Hepatocyte (in vitro differentiated cells): ENCODE measurements around the gene DHDH. TPM values are rescaled to one million over a fixed set of nuclear protein-coding genes. Genes with fewer than 3 reads are reported as not detected.

ENCODE experiments used
- DNase-seq: peaks from one replicate; pipeline ENCODE4 v3.0.0-alpha.2; 2016; ENCODE audit warnings: low spot score
- H2AFZ ChIP-seq: fragments of 200-600 bp; sonication (generic); 2 replicates; pipeline ENCODE4 v1.6.0; 2016; ENCODE audit warnings: antibody characterized with exemption, mild to moderate bottlenecking
- H3K27ac ChIP-seq: fragments of 200-600 bp; sonication (generic); 2 replicates; pipeline ENCODE4 v1.5.1; 2016; ENCODE audit warnings: mild to moderate bottlenecking
- H3K27me3 ChIP-seq: fragments of 200-600 bp; sonication (generic); 2 replicates; pipeline ENCODE4 v1.6.1; 2016
- H3K36me3 ChIP-seq: fragments of 200-600 bp; sonication (generic); replicated peaks from 2 replicates; pipeline ENCODE4 v1.5.1; 2016; ENCODE audit warnings: low read depth; ENCODE audit not compliant: insufficient read depth
- H3K4me1 ChIP-seq: fragments of 200-600 bp; sonication (generic); 2 replicates; pipeline ENCODE4 v1.5.1; 2016; ENCODE audit warnings: mild to moderate bottlenecking, moderate library complexity; ENCODE audit not compliant: insufficient read depth
- H3K4me2 ChIP-seq: fragments of 200-600 bp; sonication (generic); 2 replicates; pipeline ENCODE4 v1.6.0; 2016
- H3K4me3 ChIP-seq: fragments of 200-600 bp; sonication (generic); 2 replicates; pipeline ENCODE4 v1.5.1; 2016; ENCODE audit warnings: mild to moderate bottlenecking
- H3K79me2 ChIP-seq: fragments of 200-600 bp; sonication (generic); 2 replicates; pipeline ENCODE4 v1.6.0; 2017; ENCODE audit warnings: mild to moderate bottlenecking
- H3K9me2 ChIP-seq: fragments of 200-600 bp; sonication (generic); replicated peaks from 2 replicates; pipeline ENCODE4 v1.6.0; 2017; ENCODE audit warnings: mild to moderate bottlenecking; ENCODE audit not compliant: insufficient read depth
- H3K9me3 ChIP-seq: fragments of 200-600 bp; sonication (generic); 2 replicates; pipeline ENCODE4 v1.5.1; 2016; ENCODE audit warnings: low read depth, mild to moderate bottlenecking
- H4K20me1 ChIP-seq: fragments of 200-600 bp; sonication (generic); 2 replicates; pipeline ENCODE4 v1.6.0; 2016; ENCODE audit warnings: mild to moderate bottlenecking; ENCODE audit not compliant: insufficient read depth, poor library complexity, severe bottlenecking
- EZH2 ChIP-seq: fragments of 200-600 bp; sonication (generic); IDR thresholded peaks from 2 replicates; pipeline ENCODE4 v1.6.1; 2016; ENCODE audit warnings: antibody characterized with exemption, mild to moderate bottlenecking, borderline replicate concordance
- EZH2phosphoT487 ChIP-seq: fragments of 200-600 bp; sonication (generic); IDR thresholded peaks from one replicate; pipeline ENCODE4 v1.6.1; 2018; ENCODE audit warnings: antibody characterized with exemption, mild to moderate bottlenecking, low read depth, moderate library complexity; ENCODE audit not compliant: unreplicated experiment, severe bottlenecking
- WGBS: methylation state at CpG from one replicate; pipeline ENCODE4 v1.1.6; 2016; ENCODE audit warnings: low lambda C conversion rate; ENCODE audit errors: missing lambda C conversion rate; 5-methylcytosine and 5-hydroxymethylcytosine counted together
- polyA plus RNA-seq: library from polyadenylated mRNA; unstranded; fragments of >200 nt; fragmentation: Nextera tagmentation; extraction: Ambion mirVana; gene quantifications from 2 replicates; pipeline ENCODE4 v1.2.1, GENCODE V29; 2016
- total RNA-seq: library from RNA; depleted of rRNA; stranded (reverse); fragments of >200 nt; gene quantifications from 2 replicates; pipeline ENCODE4 v1.2.3, GENCODE V29; 2014
- TF ChIP-seq, protein P1 (sequence below): fragments of 200-600 bp; sonication (generic); IDR thresholded peaks from 2 replicates; pipeline ENCODE4 v1.5.1; 2016; ENCODE audit warnings: antibody characterized with exemption, mild to moderate bottlenecking; ENCODE audit not compliant: poor library complexity

DHDH gene
- total and polyA plus RNA-seq, 2 experiments from 2014 or later: 2.9 to 3.7 TPM

DNA sequence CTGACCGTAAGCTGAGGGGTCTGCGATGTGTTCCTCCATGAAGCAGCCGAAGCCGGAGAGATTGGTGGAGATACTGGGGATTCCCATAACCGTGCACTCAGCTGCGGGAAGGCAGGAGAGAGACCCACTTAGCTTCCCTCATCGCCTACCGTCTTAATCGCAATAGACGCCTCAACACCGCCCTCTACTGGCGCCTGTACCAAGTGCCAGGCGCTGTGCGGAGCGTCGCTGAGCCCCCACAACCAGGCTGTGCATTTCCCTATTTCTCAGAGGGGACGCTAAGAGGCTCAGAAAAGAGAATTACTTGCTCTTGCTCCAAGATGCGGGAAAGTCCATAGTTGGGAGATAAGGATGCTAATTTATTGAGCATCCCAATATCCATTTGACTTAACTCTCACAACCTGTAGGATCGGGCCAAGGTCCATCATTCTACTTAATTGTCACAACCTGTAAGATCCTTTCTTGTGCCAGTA lies 37.5 kb downstream of the DHDH start:
- H3K27ac ChIP-seq: no peak overlapping the region
- H3K4me2 ChIP-seq: no peak overlapping the region
- peak; percentile 93 for DNase-seq
- TF ChIP-seq, protein P1, sequence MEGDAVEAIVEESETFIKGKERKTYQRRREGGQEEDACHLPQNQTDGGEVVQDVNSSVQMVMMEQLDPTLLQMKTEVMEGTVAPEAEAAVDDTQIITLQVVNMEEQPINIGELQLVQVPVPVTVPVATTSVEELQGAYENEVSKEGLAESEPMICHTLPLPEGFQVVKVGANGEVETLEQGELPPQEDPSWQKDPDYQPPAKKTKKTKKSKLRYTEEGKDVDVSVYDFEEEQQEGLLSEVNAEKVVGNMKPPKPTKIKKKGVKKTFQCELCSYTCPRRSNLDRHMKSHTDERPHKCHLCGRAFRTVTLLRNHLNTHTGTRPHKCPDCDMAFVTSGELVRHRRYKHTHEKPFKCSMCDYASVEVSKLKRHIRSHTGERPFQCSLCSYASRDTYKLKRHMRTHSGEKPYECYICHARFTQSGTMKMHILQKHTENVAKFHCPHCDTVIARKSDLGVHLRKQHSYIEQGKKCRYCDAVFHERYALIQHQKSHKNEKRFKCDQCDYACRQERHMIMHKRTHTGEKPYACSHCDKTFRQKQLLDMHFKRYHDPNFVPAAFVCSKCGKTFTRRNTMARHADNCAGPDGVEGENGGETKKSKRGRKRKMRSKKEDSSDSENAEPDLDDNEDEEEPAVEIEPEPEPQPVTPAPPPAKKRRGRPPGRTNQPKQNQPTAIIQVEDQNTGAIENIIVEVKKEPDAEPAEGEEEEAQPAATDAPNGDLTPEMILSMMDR: peak; percentile 92
- TF ChIP-seq EZH2 (no peak), EZH2phosphoT487 (no peak)
- 28% methylated on average over 19 of the region's 19 CpGs for WGBS
- H3K4me1 ChIP-seq: no peaks in the 10 kb centered on the region
- no peaks in the 10 kb centered on the region for H3K9me2 ChIP-seq
- H3K27me3 ChIP-seq: no peaks in the 10 kb centered on the region
- H3K36me3 ChIP-seq: no peaks in the 10 kb centered on the region
- peaks cover 14% of the 10 kb centered on the region for H4K20me1 ChIP-seq
- no peak overlapping the region for H3K4me3 ChIP-seq
- H3K79me2 ChIP-seq: peaks cover 13% of the 10 kb centered on the region
- H3K9me3 ChIP-seq: no peaks in the 10 kb centered on the region
- no peak overlapping the region for H2AFZ ChIP-seq

DNA sequence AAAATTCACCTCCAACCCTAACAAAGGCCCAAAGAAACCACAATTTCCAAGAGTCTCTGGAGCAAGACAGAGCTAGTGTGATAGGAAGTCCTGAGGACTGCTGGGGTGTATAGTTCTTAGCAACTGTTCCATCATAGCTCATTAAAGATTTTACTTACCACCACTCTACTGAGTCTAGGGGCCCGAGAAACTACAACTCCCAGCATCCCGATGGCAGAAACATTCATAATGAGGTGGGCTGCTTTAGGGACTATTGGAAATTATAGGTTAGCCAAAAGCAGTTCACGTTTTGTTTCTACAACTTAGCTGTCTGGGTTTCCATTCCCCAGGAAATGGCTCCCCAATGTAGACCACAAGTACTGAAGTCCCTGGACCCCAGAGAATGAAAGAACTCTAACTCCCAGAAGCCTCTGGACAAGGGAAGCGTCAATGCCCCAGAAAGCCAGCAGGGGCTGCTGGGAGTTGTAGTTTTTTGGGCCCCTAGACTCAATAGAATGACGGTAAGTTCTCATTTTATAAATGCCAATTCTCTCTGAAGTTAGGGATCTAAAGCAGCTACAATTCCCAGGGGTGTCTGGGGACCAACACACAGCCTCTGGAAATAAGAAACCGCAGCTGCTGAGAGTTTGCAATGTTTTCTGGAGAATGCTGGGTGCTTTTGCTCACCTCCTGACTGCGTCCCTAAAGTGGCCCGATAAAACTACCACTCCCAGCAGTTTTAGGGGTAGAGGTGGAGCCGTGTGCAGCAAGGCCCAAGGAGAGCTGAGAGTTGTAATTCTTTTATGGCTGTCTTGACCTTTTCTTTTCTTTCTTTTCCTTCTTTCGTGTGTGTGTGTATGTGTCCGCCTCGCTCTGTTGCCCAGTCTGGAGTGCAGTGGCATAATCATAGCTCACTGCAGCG lies 42.7 kb downstream of the DHDH start:
- H4K20me1 ChIP-seq: no peaks in the 10 kb centered on the region
- no peak overlapping the region for H3K4me2 ChIP-seq
- H2AFZ ChIP-seq: no peak overlapping the region
- H3K9me2 ChIP-seq: no peaks in the 10 kb centered on the region
- no peaks in the 10 kb centered on the region for H3K4me1 ChIP-seq
- H3K27me3 ChIP-seq: no peaks in the 10 kb centered on the region
- H3K4me3 ChIP-seq: no peak overlapping the region
- WGBS: 92% methylated on average over 13 of the region's 13 CpGs
- H3K9me3 ChIP-seq: no peaks in the 10 kb centered on the region
- H3K27ac ChIP-seq: no peak overlapping the region
- no peaks in the 10 kb centered on the region for H3K36me3 ChIP-seq
- DNase-seq: no peak
- TF ChIP-seq, protein P1: no peak
- no peak for TF ChIP-seq EZH2phosphoT487
- no peak for TF ChIP-seq EZH2
- H3K79me2 ChIP-seq: no peaks in the 10 kb centered on the region

DNA sequence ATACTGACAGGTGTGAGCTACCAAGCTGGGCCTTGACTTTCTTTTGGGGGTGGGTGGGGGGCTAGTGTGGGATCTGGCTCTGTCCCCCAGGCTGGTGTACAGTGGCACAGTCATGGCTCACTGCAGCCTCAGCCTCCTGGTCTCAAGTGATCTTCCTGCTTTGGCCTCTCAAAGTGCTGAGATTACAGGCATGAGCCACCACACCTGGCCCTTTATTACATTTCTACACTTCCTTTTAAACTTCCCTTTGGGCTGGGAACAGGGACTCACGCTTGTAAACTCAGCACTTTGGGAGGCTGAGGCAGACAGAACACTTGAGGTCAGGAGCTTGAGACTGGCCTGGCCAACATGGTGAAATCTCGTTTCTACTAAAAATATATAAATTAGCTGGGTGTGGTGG lies 43.6 kb downstream of the DHDH start:
- no peak overlapping the region for H3K27ac ChIP-seq
- 100% methylated on average over 2 of the region's 2 CpGs for WGBS

More for the DNA sequence above, 43.6 kb downstream of the DHDH start:
- Histone ChIP-seq H3K27me3 (no peaks in the 10 kb centered on the region), H4K20me1 (no peaks in the 10 kb centered on the region), H3K9me3 (no peaks in the 10 kb centered on the region), H3K4me2 (no peak overlapping the region), H3K79me2 (no peaks in the 10 kb centered on the region), H3K9me2 (no peaks in the 10 kb centered on the region), H3K4me1 (no peaks in the 10 kb centered on the region), H2AFZ (no peak overlapping the region), H3K4me3 (no peak overlapping the region), H3K36me3 (no peaks in the 10 kb centered on the region)
- no peak for DNase-seq
- TF ChIP-seq, protein P1: no peak
- TF ChIP-seq EZH2: no peak
- TF ChIP-seq EZH2phosphoT487: no peak
